ENCODE measurements around the gene AVEN. TPM values are rescaled to one million over a fixed set of nuclear protein-coding genes. Genes with fewer than 3 reads are reported as not detected.

AVEN gene
- total and polyA plus RNA-seq, 2 of the 4 experiments (the other 2 are of a cell fraction), result 9.1 to 17.6 TPM

- TF ChIP-seq RAD21 (IDR thresholded peaks at IDR 0.05; ENCODE audit: low read length) (no peak), SMC3 (IDR thresholded peaks at IDR 0.05; ENCODE audit: low read depth, low read length) (no peak), MAFK (IDR thresholded peaks at IDR 0.05; ENCODE audit: low read depth, low read length) (no peak), MAZ (IDR thresholded peaks at IDR 0.05; ENCODE audit: borderline replicate concordance, low read depth, low read length) (no peak), POLR2A (IDR thresholded peaks at IDR 0.05; ENCODE audit: low read depth, low read length) (no peak), FOS (IDR thresholded peaks at IDR 0.05; ENCODE audit: low read depth, low read length) (no peak), CEBPB (IDR thresholded peaks at IDR 0.05; ENCODE audit: low read depth, low read length) (no peak), RFX5 (IDR thresholded peaks at IDR 0.05; ENCODE audit: low read depth, low read length) (no peak), CHD1 (IDR thresholded peaks at IDR 0.05; ENCODE audit: low read depth, low read length) (no peak), RCOR1 (IDR thresholded peaks at IDR 0.05; ENCODE audit: insufficient replicate concordance, low read length) (no peak), NFE2L2 (IDR thresholded peaks at IDR 0.05; ENCODE audit: low read depth, low read length) (no peak), ELK1 (IDR thresholded peaks at IDR 0.05; ENCODE audit: borderline replicate concordance, low read depth, low read length) (no peak)
- TF ChIP-seq, protein P1, sequence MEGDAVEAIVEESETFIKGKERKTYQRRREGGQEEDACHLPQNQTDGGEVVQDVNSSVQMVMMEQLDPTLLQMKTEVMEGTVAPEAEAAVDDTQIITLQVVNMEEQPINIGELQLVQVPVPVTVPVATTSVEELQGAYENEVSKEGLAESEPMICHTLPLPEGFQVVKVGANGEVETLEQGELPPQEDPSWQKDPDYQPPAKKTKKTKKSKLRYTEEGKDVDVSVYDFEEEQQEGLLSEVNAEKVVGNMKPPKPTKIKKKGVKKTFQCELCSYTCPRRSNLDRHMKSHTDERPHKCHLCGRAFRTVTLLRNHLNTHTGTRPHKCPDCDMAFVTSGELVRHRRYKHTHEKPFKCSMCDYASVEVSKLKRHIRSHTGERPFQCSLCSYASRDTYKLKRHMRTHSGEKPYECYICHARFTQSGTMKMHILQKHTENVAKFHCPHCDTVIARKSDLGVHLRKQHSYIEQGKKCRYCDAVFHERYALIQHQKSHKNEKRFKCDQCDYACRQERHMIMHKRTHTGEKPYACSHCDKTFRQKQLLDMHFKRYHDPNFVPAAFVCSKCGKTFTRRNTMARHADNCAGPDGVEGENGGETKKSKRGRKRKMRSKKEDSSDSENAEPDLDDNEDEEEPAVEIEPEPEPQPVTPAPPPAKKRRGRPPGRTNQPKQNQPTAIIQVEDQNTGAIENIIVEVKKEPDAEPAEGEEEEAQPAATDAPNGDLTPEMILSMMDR (conservative IDR thresholded peaks at IDR 0.05; ENCODE audit: low read depth, low read length), result no peak
- TF ChIP-seq, protein P2, sequence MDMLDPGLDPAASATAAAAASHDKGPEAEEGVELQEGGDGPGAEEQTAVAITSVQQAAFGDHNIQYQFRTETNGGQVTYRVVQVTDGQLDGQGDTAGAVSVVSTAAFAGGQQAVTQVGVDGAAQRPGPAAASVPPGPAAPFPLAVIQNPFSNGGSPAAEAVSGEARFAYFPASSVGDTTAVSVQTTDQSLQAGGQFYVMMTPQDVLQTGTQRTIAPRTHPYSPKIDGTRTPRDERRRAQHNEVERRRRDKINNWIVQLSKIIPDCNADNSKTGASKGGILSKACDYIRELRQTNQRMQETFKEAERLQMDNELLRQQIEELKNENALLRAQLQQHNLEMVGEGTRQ (IDR thresholded peaks at IDR 0.05; ENCODE audit: low read depth, low read length), result no peak
- Histone ChIP-seq H2AK5ac (ENCODE audit: low read depth, low read length) (no peak overlapping the region), H3K9ac (ENCODE audit: low read depth, low read length) (no peak overlapping the region), H3K27me3 (ENCODE audit: control insufficient read depth, insufficient read depth, low read length) (no peaks in the 10 kb centered on the region), H3K9me3 (ENCODE audit: control insufficient read depth, insufficient read depth, low read length) (no peaks in the 10 kb centered on the region), H3K23ac (ENCODE audit: low read depth, low read length) (no peak overlapping the region), H3K14ac (replicated peaks; ENCODE audit: low read depth, low read length) (no peak overlapping the region), H4K91ac (ENCODE audit: insufficient read depth, low read depth, low read length) (no peak overlapping the region), H2BK20ac (ENCODE audit: low read depth, low read length) (no peak overlapping the region), H4K8ac (ENCODE audit: low read depth in 2 of 2, low read length in 2 of 2) (no peak overlapping the region), H2BK5ac (ENCODE audit: low read depth, low read length, poor library complexity, severe bottlenecking) (no peak overlapping the region), H3K27ac (ENCODE audit: insufficient read depth, low read length) (no peak overlapping the region), H3K18ac (ENCODE audit: low read depth, low read length) (no peak overlapping the region), H2AFZ (replicated peaks; ENCODE audit: low read length, poor library complexity) (no peak overlapping the region), H3K4me2 (ENCODE audit: low read depth, low read length) (no peak overlapping the region), H3K4me3 (ENCODE audit: insufficient read depth, low read depth, low read length) (no peak overlapping the region), H3K79me1 (ENCODE audit: low read depth in 1 of 2, low read length in 2 of 2) (no peaks in the 10 kb centered on the region), H2BK120ac (ENCODE audit: low read depth, low read length) (no peak overlapping the region), H2AK9ac (replicated peaks; ENCODE audit: low read depth, low read length, poor library complexity) (no peak overlapping the region), H4K20me1 (ENCODE audit: insufficient read depth, low read length) (no peaks in the 10 kb centered on the region), H4K5ac (ENCODE audit: low read depth, low read length) (no peak overlapping the region), H3K9me1 (ENCODE audit: insufficient read depth, low read length) (no peaks in the 10 kb centered on the region), H3K4me1 (ENCODE audit: control insufficient read depth, insufficient read depth, low read length) (no peaks in the 10 kb centered on the region), H3K36me3 (ENCODE audit: control insufficient read depth, insufficient read depth, low read length) (no peaks in the 10 kb centered on the region), H3K4ac (ENCODE audit: low read depth, low read length) (no peak overlapping the region), H3K56ac (ENCODE audit: extremely low read depth, insufficient read depth, low read length) (no peak overlapping the region), H2BK15ac (ENCODE audit: low read depth, low read length) (no peak overlapping the region)
- intact Hi-C loops (cut with micrococcal nuclease), result no loop called here
- dilution Hi-C loops (cut with HindIII; ENCODE audit: low sequenced_read_pairs, unreplicated experiment), result no loop called here
- WGBS, 2 experiments (ENCODE audit: extremely low coverage in 2 of 2, insufficient read length in 1 of 2), result 70% methylated on average over 2 of the region's 2 CpGs; no CpG with 5 or more reads in 1 of the 2 experiments
- ATAC-seq (ENCODE audit: low read depth) (no peak), DNase-seq (no peak)
- POLR2A ChIA-PET (ENCODE audit: unreplicated experiment), result no interaction called here
- CTCF ChIA-PET, result no interaction called here
- BruUV-seq (replicated peaks), result no TSS peak
- in situ Hi-C loops (cut with MboI; ENCODE audit: low sequenced_read_pairs), result no loop called here
Measured at GRCh38 chr15:33888176-33888575, 150.8 kb downstream of the AVEN start.

Measured in IMR-90 (cell line).